Gastroesophageal sphincter (tissue), 4 donors: ENCODE data around the gene PLD5. TPM values are rescaled to one million over a fixed set of nuclear protein-coding genes. Genes with fewer than 3 reads are reported as not detected.

Experiments
- ATAC-seq: fragments of 150-250 bp; one replicate; pipeline ENCODE4 v1.9.1; 2016; ENCODE audit warnings: mild to moderate bottlenecking, moderate library complexity
- H3K27ac ChIP-seq, 4 donors: fragments of 200-600 bp; sonication (generic) in 3 of 4; 1 replicate in 3 of 4; 2 replicates in 1 of 4; pipeline ENCODE4 v1.5.1; 2016 to 2019
- H3K27me3 ChIP-seq: fragments of 200-600 bp; sonication (generic); one replicate; pipeline ENCODE4 v1.5.1; 2019
- H3K36me3 ChIP-seq, 2 donors: fragments of 200-600 bp; sonication (generic); one replicate each; pipeline ENCODE4 v1.5.1; 2019; ENCODE audit warnings: control low read depth in 1 of 2
- H3K4me1 ChIP-seq, 3 donors: fragments of 200-600 bp; sonication (generic); 1 replicate in 2 of 3; 2 replicates in 1 of 3; pipeline ENCODE4 v1.5.1; 2016 to 2019; ENCODE audit warnings: control low read depth in 2 of 3
- H3K4me3 ChIP-seq, 2 donors: fragments of 200-600 bp; sonication (generic); one replicate each; pipeline ENCODE4 v1.5.1; 2019; ENCODE audit warnings: mild to moderate bottlenecking in 1 of 2, moderate library complexity in 1 of 2
- H3K9me3 ChIP-seq, 3 donors: fragments of 200-600 bp; sonication (generic); one replicate each; pipeline ENCODE4 v1.5.1; 2017 to 2019; ENCODE audit warnings: control low read depth in 2 of 3
- CTCF ChIP-seq, 4 experiments: fragments of 200-600 bp in 2 of 4; fragments of 450-650 bp in 2 of 4; sonication (generic) in 1 of 4; IDR thresholded peaks; one replicate each; pipeline ENCODE4 v1.5.1; 2017 to 2019; ENCODE audit warnings: antibody characterized with exemption in 4 of 4, mild to moderate bottlenecking in 2 of 4, moderate library complexity in 2 of 4
- EP300 ChIP-seq: sonication (generic); formaldehyde crosslinking; IDR thresholded peaks from one replicate; pipeline ENCODE4 v1.6.1; 2017; ENCODE audit warnings: antibody characterized with exemption, mild to moderate bottlenecking
- POLR2A ChIP-seq, 2 donors: fragments of 450-650 bp; IDR thresholded peaks; one replicate each; pipeline ENCODE4 v1.6.1; 2017; ENCODE audit warnings: antibody characterized with exemption in 2 of 2, mild to moderate bottlenecking in 2 of 2, moderate library complexity in 1 of 2
- POLR2AphosphoS5 ChIP-seq: sonication (generic); formaldehyde crosslinking; IDR thresholded peaks from one replicate; pipeline ENCODE4 v1.6.1; 2017; ENCODE audit warnings: antibody characterized with exemption
- WGBS, 2 donors: methylation state at CpG; one replicate each; pipeline ENCODE4 v1.1.5; 2018; ENCODE audit warnings: low coverage in 1 of 2; 5-methylcytosine and 5-hydroxymethylcytosine counted together
- total RNA-seq, 4 donors: library from RNA; depleted of rRNA; stranded (reverse); fragments of >200 nt; gene quantifications; one replicate each; pipeline ENCODE4 v1.1.0, GENCODE V29; 2016

Gene PLD5
- total RNA-seq, 4 donors from 2014 or later, result 0.37 to 1.4 (median 0.92) TPM

GRCh38 chr1:242455052-242455361 lies 69.5 kb downstream of the PLD5 start:
- TF ChIP-seq CTCF (IDR thresholded peaks at IDR 0.05) (no peak), POLR2AphosphoS5 (no peak), POLR2A (IDR thresholded peaks at IDR 0.05) (no peak), EP300 (no peak)
- ATAC-seq, result no peak
- 0% methylated on average over 1 of the region's 1 CpG for WGBS, 2 donors
- Histone ChIP-seq H3K27me3 (peaks cover 54% of the 10 kb centered on the region), H3K4me3 (no peak overlapping the region), H3K27ac (no peak overlapping the region), H3K36me3 (no peaks in the 10 kb centered on the region), H3K9me3 (no peaks in the 10 kb centered on the region), H3K4me1 (no peaks in the 10 kb centered on the region)

- Histone ChIP-seq H3K9me3 (no peaks in the 10 kb centered on the region), H3K27ac (no peak overlapping the region), H3K4me1 (no peaks in the 10 kb centered on the region), H3K36me3 (no peaks in the 10 kb centered on the region), H3K27me3 (peaks cover 59% of the 10 kb centered on the region), H3K4me3 (no peak overlapping the region)
- no peak for ATAC-seq
- 22 to 28% methylated on average over 8 to 9 of the region's 9 CpGs for WGBS, 2 donors
- TF ChIP-seq CTCF (IDR thresholded peaks at IDR 0.05) (peak in 3 of 4 experiments; percentile 37 to 56 (median 43)), EP300 (no peak), POLR2AphosphoS5 (no peak)
These were observed 70.0 kb downstream of the PLD5 start for GRCh38 chr1:242454262-242455051.

- Histone ChIP-seq H3K27ac (no peak overlapping the region), H3K9me3 (no peaks in the 10 kb centered on the region), H3K4me1 (no peaks in the 10 kb centered on the region), H3K36me3 (no peaks in the 10 kb centered on the region), H3K27me3 (peaks cover 64% of the 10 kb centered on the region), H3K4me3 (no peak overlapping the region)
- 77 to 89% methylated on average over 4 to 5 of the region's 8 CpGs for WGBS, 2 donors
- TF ChIP-seq POLR2A (IDR thresholded peaks at IDR 0.05) (no peak), CTCF (IDR thresholded peaks at IDR 0.05) (no peak)
- ATAC-seq, result no peak
These were observed 71.9 kb downstream of the PLD5 start for GRCh38 chr1:242452573-242452972.

- ATAC-seq, result no peak
- 80 to 100% methylated on average over 2 to 7 of the region's 9 CpGs for WGBS, 2 donors
- H3K27ac ChIP-seq, result no peak overlapping the region
- no peak for TF ChIP-seq POLR2AphosphoS5
- TF ChIP-seq EP300, result no peak
- no peak for TF ChIP-seq CTCF (IDR thresholded peaks at IDR 0.05)
- no peak for TF ChIP-seq POLR2A (IDR thresholded peaks at IDR 0.05)
- no peaks in the 10 kb centered on the region for H3K4me1 ChIP-seq
- H3K36me3 ChIP-seq, result no peaks in the 10 kb centered on the region
- H3K9me3 ChIP-seq, result no peaks in the 10 kb centered on the region
- H3K4me3 ChIP-seq, result no peak overlapping the region
- peaks cover 70% of the 10 kb centered on the region for H3K27me3 ChIP-seq
These were observed 74.8 kb downstream of the PLD5 start for GRCh38 chr1:242449661-242450060.

- no peak overlapping the region for H3K27ac ChIP-seq
- WGBS, 2 donors, result 44 to 49% methylated on average over 4 to 12 of the region's 12 CpGs
- H3K9me3 ChIP-seq, result no peaks in the 10 kb centered on the region
- H3K27me3 ChIP-seq, result peaks cover 72% of the 10 kb centered on the region
- H3K36me3 ChIP-seq, result no peaks in the 10 kb centered on the region
- ATAC-seq, result no peak
- TF ChIP-seq POLR2A (IDR thresholded peaks at IDR 0.05), result no peak
- TF ChIP-seq POLR2AphosphoS5, result no peak
- TF ChIP-seq EP300, result no peak
- no peak for TF ChIP-seq CTCF (IDR thresholded peaks at IDR 0.05)
- H3K4me1 ChIP-seq, result no peaks in the 10 kb centered on the region
- no peak overlapping the region for H3K4me3 ChIP-seq
These were observed 75.4 kb downstream of the PLD5 start for GRCh38 chr1:242448910-242449645.
